HG03439 (cell line): Measurements from ENCODE around the gene SHPK.

Experiments
- ATAC-seq: cut with Tn5 transposase; IDR thresholded peaks from one replicate; pipeline ENCODE4 v1.9.1; 2021; ENCODE audit warnings: mild to moderate bottlenecking, moderate library complexity; ENCODE audit not compliant: unreplicated experiment

SHPK gene

DNA sequence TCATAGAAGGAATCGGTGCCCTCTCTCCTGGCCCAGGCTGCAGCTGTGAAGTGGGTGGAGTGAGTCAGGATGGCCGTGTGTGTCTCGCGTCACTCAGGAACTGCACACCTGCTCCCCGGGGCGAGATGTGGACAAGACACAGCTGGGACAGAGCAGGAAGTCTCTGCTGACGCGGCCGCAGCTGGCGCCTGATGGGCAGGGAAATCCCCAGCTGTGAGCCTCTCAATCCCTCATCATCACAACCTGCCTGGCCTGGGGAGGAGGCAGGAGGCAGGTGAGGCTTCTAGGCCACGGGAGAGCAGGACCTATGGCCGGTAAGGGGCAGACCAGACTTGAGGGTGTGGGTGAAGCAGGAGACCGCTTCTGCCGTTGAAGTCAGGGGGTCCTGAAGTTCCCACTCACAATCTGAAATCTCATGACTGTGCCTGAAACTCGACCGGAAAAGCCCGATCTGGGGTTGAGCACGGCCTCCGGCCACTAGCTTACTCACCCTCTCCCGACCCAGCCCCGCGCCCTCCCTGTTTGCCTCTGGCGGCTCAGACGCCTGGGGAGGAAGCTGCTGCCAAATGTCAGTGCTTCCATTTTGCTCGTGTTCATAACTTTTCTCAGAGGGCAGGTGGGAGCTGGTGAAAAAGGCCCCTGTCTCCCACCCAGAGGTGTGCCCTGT, 77.3 kb downstream of the SHPK start:
- peak; percentile 68 for ATAC-seq
